SK-N-SH treated with all-trans-retinoic acid at 6 μM for 48 hours (cell line): Measurements from ENCODE around the gene ARL17B.
"Not testable (repeated sequence)": the region's sequence is repeated elsewhere in the genome, so short reads cannot be mapped to it uniquely, and the experiment has no call there.

Experiments used
- BACH2 ChIP-seq: fragments of 250-450 bp; sonication (Bioruptor Pico); IDR thresholded peaks from 2 replicates; pipeline ENCODE4 v1.9.0; 2021; ENCODE audit warnings: mild to moderate bottlenecking, borderline replicate concordance
- CSRNP3 ChIP-seq: fragments of 250-450 bp; sonication (Bioruptor Pico); IDR thresholded peaks from 2 replicates; pipeline ENCODE4 v1.5.1; 2021; ENCODE audit warnings: mild to moderate bottlenecking, moderate library complexity
- ESRRG ChIP-seq: fragments of 250-450 bp; sonication (Bioruptor Pico); IDR thresholded peaks from 2 replicates; pipeline ENCODE4 v1.6.1; 2021; ENCODE audit warnings: mild to moderate bottlenecking
- GLIS3 ChIP-seq: fragments of 250-450 bp; sonication (Bioruptor Pico); IDR thresholded peaks from 2 replicates; pipeline ENCODE4 v1.5.0; 2020; ENCODE audit warnings: mild to moderate bottlenecking, moderate library complexity
- ISL1 ChIP-seq: fragments of 250-450 bp; sonication (Bioruptor Pico); IDR thresholded peaks from 2 replicates; pipeline ENCODE4 v2.1.2; 2022; ENCODE audit warnings: mild to moderate bottlenecking, moderate library complexity
- OSR1 ChIP-seq: fragments of 250-450 bp; sonication (Bioruptor Pico); IDR thresholded peaks from 2 replicates; pipeline ENCODE4 v1.8.0; 2022; ENCODE audit warnings: moderate library complexity, mild to moderate bottlenecking, inconsistent platforms
- PATZ1 ChIP-seq: fragments of 250-450 bp; sonication (Bioruptor Pico); IDR thresholded peaks from 2 replicates; pipeline ENCODE4 v1.8.0; 2020; ENCODE audit warnings: mild to moderate bottlenecking, moderate library complexity, borderline replicate concordance
- POU6F1 ChIP-seq: fragments of 250-450 bp; sonication (Bioruptor Pico); IDR thresholded peaks from 2 replicates; pipeline ENCODE4 v1.8.0; 2021; ENCODE audit warnings: low read depth, mild to moderate bottlenecking, moderate library complexity, borderline replicate concordance
- RARB ChIP-seq: fragments of 250-450 bp; sonication (Bioruptor Pico); IDR thresholded peaks from 2 replicates; pipeline ENCODE4 v1.8.0; 2021; ENCODE audit warnings: mild to moderate bottlenecking, moderate library complexity
- TSHZ2 ChIP-seq: fragments of 250-450 bp; sonication (Bioruptor Pico); IDR thresholded peaks from 2 replicates; pipeline ENCODE4 v1.5.0; 2020; ENCODE audit warnings: mild to moderate bottlenecking, moderate library complexity
- ZC3H10 ChIP-seq: fragments of 250-450 bp; sonication (Bioruptor Pico); IDR thresholded peaks from 2 replicates; pipeline ENCODE4 v1.5.1; 2021; ENCODE audit warnings: mild to moderate bottlenecking, moderate library complexity
- ZFP3 ChIP-seq: fragments of 250-450 bp; sonication (Bioruptor Pico); IDR thresholded peaks from 2 replicates; pipeline ENCODE4 v1.5.0; 2020; ENCODE audit warnings: mild to moderate bottlenecking, moderate library complexity
- ZFP30 ChIP-seq: fragments of 450-650 bp; formaldehyde crosslinking; IDR thresholded peaks from 2 replicates; pipeline ENCODE4 v1.5.0; 2022; ENCODE audit warnings: mild to moderate bottlenecking, moderate library complexity
- ZNF70 ChIP-seq: fragments of 450-650 bp; formaldehyde crosslinking; IDR thresholded peaks from 2 replicates; pipeline ENCODE4 v1.5.0; 2020; ENCODE audit warnings: mild to moderate bottlenecking, moderate library complexity

- TF ChIP-seq PATZ1; BACH2 (CRISPR knock-in tag); ZFP3; POU6F1 (CRISPR knock-in tag); ZC3H10 (CRISPR knock-in tag); TSHZ2 (CRISPR knock-in tag); OSR1 (CRISPR knock-in tag); CSRNP3 (CRISPR knock-in tag); ZNF70 (CRISPR knock-in tag); ESRRG (CRISPR knock-in tag); ZFP30; GLIS3; RARB; ISL1 (CRISPR knock-in tag): not testable (repeated sequence)
Observed at GRCh38 chr17:46401033-46401787, 39.6 kb upstream of the ARL17B start.
